HG02759 (cell line): Measurements from ENCODE around the gene CCDC91.

Experiments used
- ATAC-seq: cut with Tn5 transposase; IDR thresholded peaks from one replicate; pipeline ENCODE4 v1.9.1; 2021; ENCODE audit warnings: mild to moderate bottlenecking, moderate library complexity; ENCODE audit not compliant: unreplicated experiment

The CCDC91 gene

GRCh38 chr12:28513983-28514382 lies 323.7 kb downstream of the CCDC91 start:
- no peak for ATAC-seq

GRCh38 chr12:28517101-28517500 lies 326.8 kb downstream of the CCDC91 start:
- ATAC-seq: no peak

GRCh38 chr12:28527631-28528249 lies 337.5 kb downstream of the CCDC91 start:
- no peak for ATAC-seq

- ATAC-seq: no peak
Measured at GRCh38 chr12:28535216-28535615, 345.0 kb downstream of the CCDC91 start.

GRCh38 chr12:28536088-28536487 lies 345.8 kb downstream of the CCDC91 start:
- no peak for ATAC-seq

- no peak for ATAC-seq
Measured at GRCh38 chr12:28537474-28537873, 347.2 kb downstream of the CCDC91 start.

- no peak for ATAC-seq
Measured at GRCh38 chr12:28539691-28540323, 349.6 kb downstream of the CCDC91 start.

GRCh38 chr12:28540324-28540714 lies 350.1 kb downstream of the CCDC91 start:
- no peak for ATAC-seq

- no peak for ATAC-seq
Measured at GRCh38 chr12:28543021-28543890, 353.0 kb downstream of the CCDC91 start.

GRCh38 chr12:28550757-28551704 lies 360.8 kb downstream of the CCDC91 start:
- ATAC-seq: no peak

- ATAC-seq: no peak
Measured at GRCh38 chr12:28552251-28552970, 362.2 kb downstream of the CCDC91 start.

- no peak for ATAC-seq
Measured at GRCh38 chr12:28555748-28556147, 365.5 kb downstream of the CCDC91 start.

GRCh38 chr12:28558250-28558649 lies 368.0 kb downstream of the CCDC91 start:
- ATAC-seq: no peak

GRCh38 chr12:28563286-28563685 lies 373.0 kb downstream of the CCDC91 start:
- no peak for ATAC-seq

GRCh38 chr12:28563936-28564335 lies 373.7 kb downstream of the CCDC91 start:
- no peak for ATAC-seq

- no peak for ATAC-seq
Measured at GRCh38 chr12:28568118-28568517, 377.9 kb downstream of the CCDC91 start.

- no peak for ATAC-seq
Measured at GRCh38 chr12:28568704-28569103, 378.4 kb downstream of the CCDC91 start.

- ATAC-seq: no peak
Measured at GRCh38 chr12:28569698-28570411, 379.6 kb downstream of the CCDC91 start.

GRCh38 chr12:28570811-28571210 lies 380.6 kb downstream of the CCDC91 start:
- ATAC-seq: no peak
